GM23338 (cell line): ENCODE measurements around the gene NF1. TPM values are rescaled to one million over a fixed set of nuclear protein-coding genes. Genes with fewer than 3 reads are reported as not detected.

Experiments
- ATAC-seq: fragments of 200-7000 bp; cut with Tn5 transposase; 3 replicates; pipeline ENCODE4 v1.9.1; 2020
- DNase-seq: peaks from one replicate; pipeline ENCODE4 v3.0.0-alpha.2; 2015; ENCODE audit warnings: low spot score
- H2AFZ ChIP-seq: fragments of 200-600 bp; sonication (generic); 2 replicates; pipeline ENCODE4 v1.8.0; 2016; ENCODE audit warnings: antibody characterized with exemption, mild to moderate bottlenecking, moderate library complexity
- H3F3A ChIP-seq: fragments of 200-600 bp; sonication (generic); replicated peaks from 2 replicates; pipeline ENCODE4 v1.8.0; 2017; ENCODE audit warnings: antibody characterized with exemption, mixed run types, low read depth
- H3K27ac ChIP-seq: fragments of 200-600 bp; sonication (generic); 2 replicates; pipeline ENCODE4 v1.6.1; 2016; ENCODE audit warnings: low read depth
- H3K27me3 ChIP-seq: fragments of 200-600 bp; sonication (generic); 2 replicates; pipeline ENCODE4 v1.8.0; 2016; ENCODE audit warnings: mild to moderate bottlenecking, mixed run types, moderate library complexity; ENCODE audit not compliant: insufficient read depth
- H3K36me3 ChIP-seq: fragments of 200-600 bp; sonication (generic); 2 replicates; pipeline ENCODE4 v1.8.0; 2016; ENCODE audit warnings: mild to moderate bottlenecking; ENCODE audit not compliant: insufficient read depth
- H3K4me1 ChIP-seq: fragments of 200-600 bp; sonication (generic); 2 replicates; pipeline ENCODE4 v1.8.0; 2016; ENCODE audit warnings: mild to moderate bottlenecking, moderate library complexity; ENCODE audit not compliant: insufficient read depth
- H3K4me2 ChIP-seq: fragments of 200-600 bp; sonication (generic); 2 replicates; pipeline ENCODE4 v1.7.1; 2017; ENCODE audit warnings: mixed run types
- H3K4me3 ChIP-seq: fragments of 200-600 bp; sonication (generic); 2 replicates; pipeline ENCODE4 v1.6.1; 2016; ENCODE audit warnings: mixed run types
- H3K79me2 ChIP-seq: fragments of 200-600 bp; sonication (generic); replicated peaks from 2 replicates; pipeline ENCODE4 v1.8.0; 2017; ENCODE audit warnings: mild to moderate bottlenecking; ENCODE audit not compliant: insufficient read depth
- H3K9me2 ChIP-seq: fragments of 200-600 bp; sonication (generic); 2 replicates; pipeline ENCODE4 v1.8.0; 2017; ENCODE audit not compliant: insufficient read depth
- H4K20me1 ChIP-seq: fragments of 200-600 bp; sonication (generic); replicated peaks from 2 replicates; pipeline ENCODE4 v1.8.0; 2017; ENCODE audit warnings: mild to moderate bottlenecking; ENCODE audit not compliant: insufficient read depth
- H3K27ac Mint-ChIP-seq: 2 replicates; pipeline ENCODE4 v1.8.0; 2020; ENCODE audit warnings: inconsistent platforms, mild to moderate bottlenecking, moderate library complexity, mixed read lengths
- H3K27me3 Mint-ChIP-seq: 3 replicates; pipeline ENCODE4 v1.8.0; 2022; ENCODE audit warnings: low read depth, mild to moderate bottlenecking, moderate library complexity, mixed read lengths, inconsistent platforms; ENCODE audit not compliant: insufficient read depth, poor library complexity
- H3K36me3 Mint-ChIP-seq: 3 replicates; pipeline ENCODE4 v1.8.0; 2021; ENCODE audit warnings: low read depth, mild to moderate bottlenecking, inconsistent platforms, moderate library complexity, mixed read lengths
- H3K4me1 Mint-ChIP-seq: 3 replicates; pipeline ENCODE4 v1.8.0; 2020; ENCODE audit warnings: mild to moderate bottlenecking, inconsistent platforms, mixed read lengths
- H3K4me3 Mint-ChIP-seq: 3 replicates; pipeline ENCODE4 v1.8.0; 2021; ENCODE audit warnings: moderate library complexity, mild to moderate bottlenecking, inconsistent platforms, mixed read lengths
- H3K9me3 Mint-ChIP-seq: 3 replicates; pipeline ENCODE4 v1.8.0; 2020; ENCODE audit warnings: moderate library complexity, mild to moderate bottlenecking, inconsistent platforms, mixed read lengths
- CREB1 ChIP-seq: fragments of 250-450 bp; sonication (Bioruptor Pico); IDR thresholded peaks from 2 replicates; pipeline ENCODE4 v1.5.0; 2020; ENCODE audit warnings: low read depth, mild to moderate bottlenecking, moderate library complexity
- CTCF ChIP-seq, 2 experiments: fragments of 200-600 bp in 1 of 2; sonication (generic) in 1 of 2; conservative IDR thresholded peaks; 2 replicates each; pipeline versions ENCODE4 v1.5.1 to v1.6.1; 2016 to 2017; ENCODE audit warnings: antibody characterized with exemption in 2 of 2, low read depth in 2 of 2, mild to moderate bottlenecking in 2 of 2, moderate library complexity in 1 of 2
- EZH2 ChIP-seq: fragments of 200-600 bp; sonication (generic); IDR thresholded peaks from one replicate; pipeline ENCODE4 v1.8.0; 2017; ENCODE audit warnings: antibody characterized with exemption, mild to moderate bottlenecking, low read depth; ENCODE audit not compliant: unreplicated experiment
- EZH2phosphoT487 ChIP-seq: fragments of 200-600 bp; sonication (generic); IDR thresholded peaks from one replicate; pipeline ENCODE4 v1.8.1; 2018; ENCODE audit warnings: antibody characterized with exemption; ENCODE audit not compliant: unreplicated experiment
- JUNB ChIP-seq: IDR thresholded peaks from one replicate; pipeline ENCODE4 v1.6.1; 2016; ENCODE audit warnings: antibody characterized with exemption; ENCODE audit not compliant: unreplicated experiment
- NANOG ChIP-seq: IDR thresholded peaks from 2 replicates; pipeline ENCODE4 v1.6.1; 2016; ENCODE audit warnings: antibody characterized with exemption, borderline replicate concordance
- POLR2AphosphoS5 ChIP-seq: IDR thresholded peaks from 2 replicates; pipeline ENCODE4 v1.6.1; 2016; ENCODE audit warnings: antibody characterized with exemption, low read depth
- REST ChIP-seq: IDR thresholded peaks from one replicate; pipeline ENCODE4 v1.6.1; 2018; ENCODE audit warnings: antibody characterized with exemption; ENCODE audit not compliant: unreplicated experiment
- STAT1 ChIP-seq: IDR thresholded peaks from one replicate; pipeline ENCODE4 v1.6.1; 2016; ENCODE audit warnings: antibody characterized with exemption; ENCODE audit not compliant: unreplicated experiment
- ZNF114 ChIP-seq: fragments of 250-450 bp; sonication (Bioruptor Pico); IDR thresholded peaks from 2 replicates; pipeline ENCODE4 v1.5.0; 2020; ENCODE audit warnings: mild to moderate bottlenecking, moderate library complexity
- ZNF331 ChIP-seq: fragments of 250-450 bp; sonication (Bioruptor Pico); IDR thresholded peaks from 2 replicates; pipeline ENCODE4 v1.5.0; 2020; ENCODE audit warnings: low read depth, mild to moderate bottlenecking, moderate library complexity
- polyA plus RNA-seq: library from polyadenylated mRNA; unstranded; fragments of >200 nt; fragmentation: Nextera tagmentation; extraction: Ambion mirVana; gene quantifications from 2 replicates; pipeline ENCODE4 v1.2.1, GENCODE V29; 2016
- total RNA-seq: library from RNA; depleted of rRNA; stranded (reverse); fragments of >200 nt; shearing (Covaris generic); gene quantifications from 2 replicates; pipeline ENCODE4 v1.2.3, GENCODE V29; 2014
- TF ChIP-seq, protein P1 (sequence below): IDR thresholded peaks from 2 replicates; pipeline ENCODE4 v1.6.1; 2016; ENCODE audit warnings: antibody characterized with exemption

NF1 gene
- total and polyA plus RNA-seq, 2 experiments from 2014 or later, result 16.3 to 49.7 TPM

DNA sequence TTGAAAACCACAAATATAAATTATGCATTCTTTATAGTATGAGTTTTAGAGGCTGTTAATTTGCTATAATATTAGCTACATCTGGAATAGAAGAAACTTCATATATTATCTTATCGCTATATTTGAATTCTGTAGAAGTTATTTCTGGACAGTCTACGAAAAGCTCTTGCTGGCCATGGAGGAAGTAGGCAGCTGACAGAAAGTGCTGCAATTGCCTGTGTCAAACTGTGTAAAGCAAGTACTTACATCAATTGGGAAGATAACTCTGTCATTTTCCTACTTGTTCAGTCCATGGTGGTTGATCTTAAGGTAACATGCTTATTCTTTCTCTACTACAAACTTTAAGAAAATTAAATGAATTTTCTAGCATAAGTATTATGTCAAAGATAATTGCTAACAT is 105.5 kb downstream of the NF1 start (continued):
- TF ChIP-seq CTCF (conservative IDR thresholded peaks at IDR 0.05; ENCODE audit: low read depth in 2 of 2) (no peak), ZNF114 (CRISPR knock-in tag) (no peak), NANOG (no peak), STAT1 (no peak), EZH2 (no peak), EZH2phosphoT487 (no peak), JUNB (no peak), REST (no peak)
- TF ChIP-seq, protein P1, sequence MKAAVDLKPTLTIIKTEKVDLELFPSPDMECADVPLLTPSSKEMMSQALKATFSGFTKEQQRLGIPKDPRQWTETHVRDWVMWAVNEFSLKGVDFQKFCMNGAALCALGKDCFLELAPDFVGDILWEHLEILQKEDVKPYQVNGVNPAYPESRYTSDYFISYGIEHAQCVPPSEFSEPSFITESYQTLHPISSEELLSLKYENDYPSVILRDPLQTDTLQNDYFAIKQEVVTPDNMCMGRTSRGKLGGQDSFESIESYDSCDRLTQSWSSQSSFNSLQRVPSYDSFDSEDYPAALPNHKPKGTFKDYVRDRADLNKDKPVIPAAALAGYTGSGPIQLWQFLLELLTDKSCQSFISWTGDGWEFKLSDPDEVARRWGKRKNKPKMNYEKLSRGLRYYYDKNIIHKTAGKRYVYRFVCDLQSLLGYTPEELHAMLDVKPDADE, result no peak

- no peak for ATAC-seq
- H3F3A ChIP-seq, result no peaks in the 10 kb centered on the region
- H3K4me1 Mint-ChIP-seq, result no peaks in the 10 kb centered on the region
- no peaks in the 10 kb centered on the region for H3K36me3 ChIP-seq
- H3K4me1 ChIP-seq, result no peaks in the 10 kb centered on the region
- H3K9me2 ChIP-seq, result no peaks in the 10 kb centered on the region
- H4K20me1 ChIP-seq, result no peaks in the 10 kb centered on the region
- no peaks in the 10 kb centered on the region for H3K79me2 ChIP-seq
- H3K27ac ChIP-seq, result no peak overlapping the region
- no peak overlapping the region for H2AFZ ChIP-seq
- H3K27me3 Mint-ChIP-seq, result no peaks in the 10 kb centered on the region
- H3K36me3 Mint-ChIP-seq, result no peaks in the 10 kb centered on the region
- no peaks in the 10 kb centered on the region for H3K9me3 Mint-ChIP-seq
- no peak overlapping the region for H3K4me2 ChIP-seq
- no peak for DNase-seq
- no peak overlapping the region for H3K27ac Mint-ChIP-seq
- H3K4me3 Mint-ChIP-seq, result no peak overlapping the region
- no peaks in the 10 kb centered on the region for H3K27me3 ChIP-seq
- no peak overlapping the region for H3K4me3 ChIP-seq
- TF ChIP-seq NANOG (no peak), POLR2AphosphoS5 (no peak), STAT1 (no peak), REST (no peak), JUNB (no peak), ZNF114 (CRISPR knock-in tag) (no peak), CREB1 (CRISPR knock-in tag) (no peak), ZNF331 (CRISPR knock-in tag) (no peak), CTCF (conservative IDR thresholded peaks at IDR 0.05; ENCODE audit: low read depth in 2 of 2) (no peak), EZH2 (no peak)
- TF ChIP-seq, protein P1, result no peak
Measured at GRCh38 chr17:31202968-31203367, 108.2 kb downstream of the NF1 start.
